Left lobe of liver (tissue), 2 donors: ENCODE data around the gene AP4B1. TPM values are rescaled to one million over a fixed set of nuclear protein-coding genes. Genes with fewer than 3 reads are reported as not detected.

Source experiments
- ATAC-seq: fragments of 200-7000 bp; cut with Tn5 transposase; one replicate; pipeline ENCODE4 v1.9.1; 2020; ENCODE audit warnings: mild to moderate bottlenecking, moderate library complexity
- DNase-seq: peaks from one replicate; pipeline ENCODE4 v3.0.0-alpha.2; 2020; ENCODE audit warnings: low spot score
- total RNA-seq: library from RNA; stranded (reverse); gene quantifications from one replicate; pipeline ENCODE4 v1.2.1, GENCODE V29; 2021
- donor health status: DM: no; HTN: no; CAD: no; lungs with moderate emphysema.
- donor health status: DM: no; HTN: yes; CAD: no.

The AP4B1 gene
- total RNA-seq, 1 donor from 2014 or later, result 6.4 TPM

DNA sequence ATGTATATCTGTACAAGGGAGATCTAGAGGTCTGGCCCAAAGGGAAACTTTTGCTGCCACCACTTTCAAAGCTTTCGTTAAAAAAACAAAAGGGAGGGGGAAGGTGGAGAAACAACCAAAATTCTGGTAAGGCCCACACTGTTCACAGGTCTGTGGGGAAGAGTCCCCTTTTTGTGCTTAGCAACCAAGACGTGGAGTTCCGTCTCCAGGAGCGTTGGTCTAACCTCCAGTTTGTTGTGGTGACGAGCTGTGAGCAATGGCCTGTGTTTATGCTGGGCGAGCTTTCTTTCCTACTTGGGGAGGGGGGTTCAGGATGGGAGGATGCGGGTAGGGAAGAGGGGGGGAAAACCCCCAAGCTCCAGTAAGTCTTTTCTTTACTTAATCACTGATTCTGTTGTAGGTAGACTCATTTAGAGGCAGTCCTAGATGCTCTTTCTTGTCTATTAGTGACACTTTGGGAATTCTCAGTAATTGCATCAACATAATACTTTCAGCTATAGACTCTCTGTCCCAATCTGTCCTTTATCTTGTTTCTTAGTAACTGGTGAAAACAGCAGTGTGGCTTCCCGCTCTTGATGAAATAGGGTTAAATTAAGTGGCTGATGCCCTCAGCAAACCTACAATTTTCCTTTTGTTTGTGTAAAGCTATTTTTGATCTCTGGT is 26.0 kb upstream of the AP4B1 start:
- DNase-seq (no peak), ATAC-seq (no peak)

DNA sequence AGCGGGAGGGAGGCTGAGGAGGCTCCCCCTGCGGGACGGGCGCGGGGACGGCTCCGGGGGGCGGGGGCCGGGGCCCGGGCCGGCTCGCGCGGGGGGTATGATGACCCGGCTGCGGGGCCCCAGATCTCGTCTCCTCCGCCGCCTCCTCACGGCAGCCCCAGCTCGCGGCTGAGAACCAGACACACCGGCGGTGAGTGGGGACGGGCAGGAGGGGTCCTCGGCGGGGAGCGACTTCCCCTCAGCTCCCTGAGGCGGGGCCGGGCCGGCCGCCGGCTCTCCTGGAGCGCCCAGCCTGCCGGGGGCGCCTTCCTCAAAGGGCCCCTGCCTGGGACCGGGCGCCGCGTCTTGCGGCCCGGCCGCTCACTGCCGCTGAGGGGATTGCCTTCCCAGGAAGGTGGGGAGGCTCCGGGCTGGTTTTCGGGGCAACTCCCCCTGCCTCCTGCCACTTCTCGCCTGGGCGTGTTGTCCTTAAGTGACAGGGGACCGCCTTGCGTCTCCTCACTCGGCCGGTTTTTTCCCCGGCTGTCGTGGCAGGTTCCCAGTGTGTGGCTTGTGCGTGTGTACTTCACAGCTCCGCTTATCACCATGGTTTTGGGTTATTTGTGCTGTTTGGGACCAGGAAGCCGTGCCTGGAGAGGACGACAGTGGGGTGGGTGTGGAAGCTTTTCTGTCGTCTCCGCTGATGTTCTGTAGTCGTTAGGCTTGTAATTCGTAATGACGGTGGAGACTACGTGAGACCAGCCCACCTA is 25.3 kb upstream of the AP4B1 start:
- ATAC-seq (peak; percentile 59), DNase-seq (peak; percentile 64)

GRCh38 chr1:113928941-113929749 is 24.5 kb upstream of the AP4B1 start, which contains the start of gene HIPK1:
Gene HIPK1 (plus strand): TSS chr1:113929324.
- DNase-seq (peak; percentile 96), ATAC-seq (peak; percentile 92)

GRCh38 chr1:113928187-113928930 is 23.8 kb upstream of the AP4B1 start:
- no peak for DNase-seq
- ATAC-seq, result no peak

- no peak for DNase-seq
- ATAC-seq, result no peak
Observed at GRCh38 chr1:113924473-113924872, 19.9 kb upstream of the AP4B1 start.

DNA sequence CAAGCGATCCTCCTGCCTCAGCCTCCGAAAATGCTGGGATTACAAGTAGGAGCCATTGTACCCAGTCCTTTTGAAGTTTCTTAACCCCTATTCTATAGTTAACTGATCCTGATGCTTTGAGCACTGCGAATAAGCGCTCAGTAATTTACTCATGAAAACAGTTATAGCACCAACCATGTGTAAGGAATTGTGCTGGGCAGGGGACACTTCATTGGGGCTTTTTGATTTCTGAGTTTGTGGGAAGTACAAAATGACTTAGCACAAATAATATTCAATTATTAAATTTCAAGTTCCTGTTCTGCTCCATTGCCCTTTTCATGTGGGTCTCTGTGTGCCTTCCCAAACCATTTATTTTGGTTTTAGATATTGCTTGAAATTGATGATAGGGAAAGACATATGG is 18.4 kb upstream of the AP4B1 start:
- ATAC-seq, result no peak
- no peak for DNase-seq

DNA sequence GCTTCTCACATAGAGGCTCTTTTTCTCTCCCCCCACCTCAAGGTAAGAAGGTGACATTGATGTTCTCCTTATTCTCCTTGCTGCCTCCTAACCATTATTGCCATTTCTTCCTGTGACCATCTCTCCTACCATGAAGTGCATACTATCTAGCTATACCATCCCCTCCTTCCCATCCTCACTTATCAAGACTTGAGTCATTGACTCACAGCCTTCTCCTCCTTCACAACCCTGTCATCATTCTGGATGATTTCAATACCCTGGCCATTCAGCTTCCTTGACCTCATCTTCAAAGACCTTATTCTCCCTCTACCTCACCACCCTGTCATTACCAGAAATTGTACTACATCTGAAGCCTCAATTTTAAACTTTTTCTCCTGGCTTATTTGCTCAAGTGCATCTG is 13.6 kb upstream of the AP4B1 start:
- no peak for DNase-seq

GRCh38 chr1:113917400-113918082 is 12.9 kb upstream of the AP4B1 start:
- ATAC-seq, result no peak

More for the DNA sequence above, 13.6 kb upstream of the AP4B1 start:
- no peak for ATAC-seq

DNA sequence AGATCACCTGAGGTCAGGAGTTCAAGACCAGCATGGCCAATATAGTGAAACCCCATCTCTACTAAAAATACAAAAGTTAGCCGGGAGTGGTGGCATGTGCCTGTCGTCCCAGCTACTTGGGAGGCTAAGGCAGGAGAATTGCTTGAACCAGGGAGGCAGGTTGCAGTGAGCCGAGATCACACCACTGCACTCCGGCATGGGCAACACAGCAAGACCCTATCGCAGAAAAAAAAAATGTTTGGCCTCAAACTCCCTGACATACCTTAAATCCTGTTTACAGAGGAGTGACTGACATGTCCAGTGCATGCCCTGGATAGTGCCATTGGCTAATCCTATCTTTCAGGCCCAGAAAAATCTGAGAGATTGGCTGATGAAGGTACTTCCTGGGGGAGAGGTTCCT is 12.4 kb upstream of the AP4B1 start:
- DNase-seq, result no peak
- no peak for ATAC-seq

More at GRCh38 chr1:113917400-113918082, 12.9 kb upstream of the AP4B1 start:
- no peak for DNase-seq

GRCh38 chr1:113913887-113914664 is 9.5 kb upstream of the AP4B1 start:
- ATAC-seq (no peak), DNase-seq (no peak)

DNA sequence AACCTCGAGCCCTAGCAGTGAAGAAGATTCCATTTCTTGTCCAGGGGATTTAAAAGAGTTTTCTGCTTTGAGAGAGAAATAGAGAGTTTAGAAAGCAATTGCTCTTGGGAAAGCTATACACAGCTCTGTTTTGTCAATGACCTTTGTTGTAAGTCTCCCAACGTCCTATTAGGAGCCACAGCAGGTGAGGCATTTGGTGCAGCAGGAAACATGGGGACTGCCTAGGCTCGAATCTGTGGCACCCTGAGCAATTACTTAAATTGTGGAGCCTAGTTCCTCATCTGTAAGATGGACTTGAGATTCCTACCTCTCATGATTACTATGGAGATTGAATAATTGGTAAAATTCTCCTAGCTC is 8.7 kb upstream of the AP4B1 start:
- DNase-seq (no peak), ATAC-seq (no peak)

DNA sequence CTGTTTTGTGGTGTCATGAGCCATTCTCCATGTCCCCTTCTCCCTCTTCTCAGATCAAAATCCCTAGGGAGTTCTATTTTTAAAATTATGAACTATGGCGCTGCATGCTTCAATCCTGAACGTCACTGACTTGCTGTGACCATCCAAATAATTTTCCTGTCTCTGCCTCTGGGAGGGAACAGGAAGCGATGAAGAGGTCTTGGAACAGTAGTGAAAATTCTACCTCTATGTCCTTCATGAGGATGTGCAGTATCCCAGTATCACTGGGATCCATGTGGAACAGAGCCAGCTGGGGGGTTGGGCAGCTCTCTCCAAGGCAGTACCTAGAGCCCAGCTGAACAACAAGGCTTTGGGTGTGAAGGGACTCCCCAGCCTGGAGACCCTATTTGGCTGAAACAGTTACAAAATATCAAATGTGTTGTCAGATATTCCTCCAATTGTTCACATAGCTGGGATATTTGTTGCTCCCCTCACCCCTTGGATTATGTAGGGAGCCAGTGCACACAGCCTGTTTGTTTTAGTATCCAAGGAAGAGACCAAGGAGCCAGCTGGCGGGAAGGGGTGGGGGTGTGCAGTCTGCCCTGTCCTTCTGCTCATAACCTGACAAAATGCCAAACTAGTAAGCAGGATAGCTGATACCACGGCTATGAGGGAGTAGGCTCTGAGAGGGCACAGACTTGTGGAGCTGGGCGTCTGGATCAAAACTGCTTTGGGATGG is 8.2 kb upstream of the AP4B1 start:
- DNase-seq, result no peak

GRCh38 chr1:113905435-113905861 is 849 bp upstream of the AP4B1 start:
- ATAC-seq (no peak), DNase-seq (no peak)

More for the DNA sequence above, 8.2 kb upstream of the AP4B1 start:
- peak; percentile 12 for ATAC-seq

DNA sequence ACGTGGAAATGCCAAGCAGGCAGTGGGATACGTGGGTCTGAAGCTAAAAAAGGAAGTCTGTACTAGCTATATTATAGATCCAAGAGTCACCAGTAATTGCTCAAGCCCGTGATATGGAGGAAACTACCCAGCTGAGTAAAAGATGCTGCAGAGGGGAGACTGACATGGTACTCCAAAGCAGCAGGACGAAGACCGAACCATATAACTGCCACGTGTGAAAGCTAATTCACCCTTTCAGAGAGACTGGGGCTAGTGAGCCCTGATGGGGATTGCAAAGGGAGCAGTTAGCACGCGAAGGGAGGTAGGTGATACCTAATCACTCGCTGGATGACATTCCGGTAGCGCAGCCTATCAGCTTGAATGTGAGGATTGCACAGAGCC is 316 bp downstream of the AP4B1 start:
- DNase-seq, result no peak
- ATAC-seq, result peak; percentile 45

DNA sequence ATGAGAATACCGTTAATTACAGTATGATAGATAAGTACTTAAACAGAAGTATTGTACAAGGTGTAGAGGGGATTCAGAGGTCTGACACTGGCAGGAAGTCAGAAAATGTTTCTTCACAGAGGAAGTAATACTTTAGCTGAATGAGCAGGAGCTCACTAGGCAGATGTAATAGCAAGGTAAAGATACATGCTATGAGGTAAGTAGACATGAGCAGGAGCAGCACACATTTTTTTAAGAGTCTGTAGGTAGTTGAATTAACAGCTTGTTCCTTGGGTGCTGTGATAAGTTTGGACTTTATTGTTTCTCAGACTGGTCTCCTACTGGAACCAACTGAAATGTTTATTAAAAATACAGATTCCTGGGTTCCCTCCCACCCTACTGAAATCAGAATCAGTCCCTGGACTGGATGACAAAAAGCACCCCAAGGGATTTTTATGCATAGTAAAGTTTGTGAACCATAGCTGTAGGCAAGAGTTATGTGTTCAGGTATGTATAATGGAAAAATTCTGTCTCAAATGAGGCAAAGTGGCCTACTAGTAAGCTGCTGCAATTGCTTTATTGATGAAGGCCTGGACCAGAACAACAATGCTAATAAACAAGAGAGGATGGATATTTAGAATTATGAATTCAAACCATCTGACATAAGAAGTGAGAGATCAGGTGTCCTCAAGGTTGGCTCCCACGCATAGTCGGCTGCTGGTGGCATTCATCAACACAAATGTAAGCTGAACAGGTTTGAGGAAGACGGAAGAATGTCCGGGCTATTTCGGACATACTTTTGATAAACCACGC is 902 bp downstream of the AP4B1 start:
- ATAC-seq (no peak), DNase-seq (no peak)

GRCh38 chr1:113901191-113901590 is 3.4 kb downstream of the AP4B1 start:
- DNase-seq (no peak), ATAC-seq (no peak)

GRCh38 chr1:113899111-113899510 is 5.5 kb downstream of the AP4B1 start:
- DNase-seq (no peak), ATAC-seq (no peak)

DNA sequence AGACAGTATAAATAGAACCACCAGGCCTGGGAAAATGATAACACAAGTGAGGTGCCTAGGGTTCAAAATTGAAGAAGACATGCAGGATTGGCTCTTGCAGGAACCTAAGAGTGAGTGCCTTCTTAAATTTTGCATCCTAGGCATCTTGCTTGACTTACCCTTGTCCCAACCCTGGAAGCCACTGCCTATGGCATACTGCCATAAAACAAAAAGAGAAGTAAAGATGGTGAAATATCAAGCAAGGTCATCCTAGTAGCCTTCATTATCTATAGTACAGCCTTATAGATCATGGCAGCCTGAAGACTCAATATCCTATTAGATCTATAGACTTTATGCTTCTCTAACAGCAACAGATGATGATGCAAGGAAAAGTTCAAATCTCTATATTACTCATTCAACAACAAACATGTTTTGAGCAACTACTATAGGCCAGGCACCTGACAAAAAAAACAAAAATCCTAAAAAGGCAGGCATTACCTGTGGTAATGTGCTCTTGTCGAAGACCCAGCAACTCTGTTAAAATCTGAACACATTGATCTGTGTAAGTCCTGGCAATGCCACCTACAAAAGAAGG is 6.3 kb downstream of the AP4B1 start:
- no peak for ATAC-seq
- DNase-seq, result no peak
